ENCODE results near the gene PPM1M. TPM values are rescaled to one million over a fixed set of nuclear protein-coding genes. Genes with fewer than 3 reads are reported as not detected.

Gene PPM1M
- total and polyA plus RNA-seq, 2 experiments from 2014 or later, result 6.2 to 10.7 TPM

GRCh38 chr3:52253314-52254304 lies 8.1 kb downstream of the PPM1M start:
- TF ChIP-seq CTCF (IDR thresholded peaks at IDR 0.05; ENCODE audit: poor library complexity), result no peak
- TF ChIP-seq EZH2 (IDR thresholded peaks at IDR 0.05; ENCODE audit: borderline replicate concordance), result no peak
- TF ChIP-seq EZH2phosphoT487 (IDR thresholded peaks at IDR 0.05; ENCODE audit: low read depth, severe bottlenecking, unreplicated experiment), result no peak
- H3K4me1 ChIP-seq (ENCODE audit: insufficient read depth), result peaks cover 6% of the 10 kb centered on the region
- 85% methylated on average over 12 of the region's 12 CpGs for WGBS (ENCODE audit: low lambda C conversion rate, missing lambda C conversion rate)
- H3K4me3 ChIP-seq, result no peak overlapping the region
- H3K79me2 ChIP-seq, result peaks cover 14% of the 10 kb centered on the region
- H3K27me3 ChIP-seq, result no peaks in the 10 kb centered on the region
- no peak overlapping the region for H2AFZ ChIP-seq
- H3K36me3 ChIP-seq (replicated peaks; ENCODE audit: insufficient read depth, low read depth), result no peaks in the 10 kb centered on the region
- H3K4me2 ChIP-seq, result no peak overlapping the region
- DNase-seq (ENCODE audit: low spot score), result peak; percentile 4
- H3K9me3 ChIP-seq (ENCODE audit: low read depth), result no peaks in the 10 kb centered on the region
- peaks cover 6% of the 10 kb centered on the region for H4K20me1 ChIP-seq (ENCODE audit: insufficient read depth, poor library complexity, severe bottlenecking)
- H3K27ac ChIP-seq, result peak overlapping the region; percentile 30
- no peaks in the 10 kb centered on the region for H3K9me2 ChIP-seq (replicated peaks; ENCODE audit: insufficient read depth)

- Histone ChIP-seq H3K36me3 (replicated peaks; ENCODE audit: insufficient read depth, low read depth) (no peaks in the 10 kb centered on the region), H3K4me3 (no peak overlapping the region), H3K4me1 (ENCODE audit: insufficient read depth) (peaks cover 6% of the 10 kb centered on the region), H3K27me3 (no peaks in the 10 kb centered on the region), H2AFZ (no peak overlapping the region), H3K9me3 (ENCODE audit: low read depth) (no peaks in the 10 kb centered on the region), H3K4me2 (no peak overlapping the region), H3K9me2 (replicated peaks; ENCODE audit: insufficient read depth) (no peaks in the 10 kb centered on the region), H4K20me1 (ENCODE audit: insufficient read depth, poor library complexity, severe bottlenecking) (peaks cover 6% of the 10 kb centered on the region), H3K27ac (no peak overlapping the region), H3K79me2 (peaks cover 20% of the 10 kb centered on the region)
- no peak for DNase-seq (ENCODE audit: low spot score)
- 86% methylated on average over 9 of the region's 9 CpGs for WGBS (ENCODE audit: low lambda C conversion rate, missing lambda C conversion rate)
- no peak for TF ChIP-seq EZH2 (IDR thresholded peaks at IDR 0.05; ENCODE audit: borderline replicate concordance)
Observed at GRCh38 chr3:52254608-52255007, 9.0 kb downstream of the PPM1M start.

- Histone ChIP-seq H2AFZ (no peak overlapping the region), H3K36me3 (replicated peaks; ENCODE audit: insufficient read depth, low read depth) (no peaks in the 10 kb centered on the region), H3K27ac (no peak overlapping the region), H3K79me2 (peaks cover 28% of the 10 kb centered on the region), H3K4me1 (ENCODE audit: insufficient read depth) (peaks cover 6% of the 10 kb centered on the region), H3K9me3 (ENCODE audit: low read depth) (no peaks in the 10 kb centered on the region), H3K27me3 (no peaks in the 10 kb centered on the region), H3K4me3 (no peak overlapping the region), H3K4me2 (no peak overlapping the region), H4K20me1 (ENCODE audit: insufficient read depth, poor library complexity, severe bottlenecking) (peaks cover 12% of the 10 kb centered on the region), H3K9me2 (replicated peaks; ENCODE audit: insufficient read depth) (no peaks in the 10 kb centered on the region)
- TF ChIP-seq EZH2phosphoT487 (IDR thresholded peaks at IDR 0.05; ENCODE audit: low read depth, severe bottlenecking, unreplicated experiment), result no peak
- TF ChIP-seq EZH2 (IDR thresholded peaks at IDR 0.05; ENCODE audit: borderline replicate concordance), result no peak
- no peak for TF ChIP-seq CTCF (IDR thresholded peaks at IDR 0.05; ENCODE audit: poor library complexity)
- 98% methylated on average over 3 of the region's 3 CpGs for WGBS (ENCODE audit: low lambda C conversion rate, missing lambda C conversion rate)
- DNase-seq (ENCODE audit: low spot score), result no peak
Observed at GRCh38 chr3:52256159-52256558, 10.6 kb downstream of the PPM1M start.

DNA sequence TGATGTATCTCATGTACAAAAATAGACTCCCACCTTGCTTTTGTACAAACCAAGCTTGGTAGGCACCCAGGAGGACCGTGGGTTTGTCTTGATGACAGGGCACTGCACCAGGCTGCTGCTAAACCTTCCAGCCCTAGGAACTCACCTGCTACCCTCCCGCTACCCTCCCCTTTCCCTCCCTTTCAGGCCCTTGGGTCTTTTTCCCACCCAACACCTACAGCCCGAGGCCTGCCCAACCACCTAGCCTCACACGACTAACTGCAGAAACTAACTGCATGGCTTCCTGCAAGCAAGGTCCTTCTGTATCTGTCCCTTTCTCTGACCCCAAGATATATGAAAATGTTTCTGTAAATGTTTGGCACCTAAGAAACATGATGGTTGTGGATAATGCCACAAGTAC lies 11.1 kb downstream of the PPM1M start:
- 81% methylated on average over 4 of the region's 4 CpGs for whole genome bisulfite sequencing (ENCODE audit: low lambda C conversion rate, missing lambda C conversion rate)
- Histone ChIP-seq H3K27ac (no peak overlapping the region), H3K4me1 (ENCODE audit: insufficient read depth) (peaks cover 6% of the 10 kb centered on the region), H3K27me3 (no peaks in the 10 kb centered on the region), H3K79me2 (peaks cover 32% of the 10 kb centered on the region), H3K9me3 (ENCODE audit: low read depth) (no peaks in the 10 kb centered on the region), H4K20me1 (ENCODE audit: insufficient read depth, poor library complexity, severe bottlenecking) (peaks cover 15% of the 10 kb centered on the region), H3K36me3 (replicated peaks; ENCODE audit: insufficient read depth, low read depth) (no peaks in the 10 kb centered on the region), H2AFZ (no peak overlapping the region), H3K4me2 (no peak overlapping the region), H3K4me3 (no peak overlapping the region), H3K9me2 (replicated peaks; ENCODE audit: insufficient read depth) (no peaks in the 10 kb centered on the region)
- no peak for TF ChIP-seq EZH2phosphoT487 (IDR thresholded peaks at IDR 0.05; ENCODE audit: low read depth, severe bottlenecking, unreplicated experiment)
- no peak for TF ChIP-seq EZH2 (IDR thresholded peaks at IDR 0.05; ENCODE audit: borderline replicate concordance)
- no peak for TF ChIP-seq CTCF (IDR thresholded peaks at IDR 0.05; ENCODE audit: poor library complexity)
- DNase-seq (ENCODE audit: low spot score), result no peak
